ENCODE results near the gene AHDC1.
"Not testable (repeated sequence)": the region's sequence is repeated elsewhere in the genome, so short reads cannot be mapped to it uniquely, and the experiment has no call there.

The AHDC1 gene, protein sequence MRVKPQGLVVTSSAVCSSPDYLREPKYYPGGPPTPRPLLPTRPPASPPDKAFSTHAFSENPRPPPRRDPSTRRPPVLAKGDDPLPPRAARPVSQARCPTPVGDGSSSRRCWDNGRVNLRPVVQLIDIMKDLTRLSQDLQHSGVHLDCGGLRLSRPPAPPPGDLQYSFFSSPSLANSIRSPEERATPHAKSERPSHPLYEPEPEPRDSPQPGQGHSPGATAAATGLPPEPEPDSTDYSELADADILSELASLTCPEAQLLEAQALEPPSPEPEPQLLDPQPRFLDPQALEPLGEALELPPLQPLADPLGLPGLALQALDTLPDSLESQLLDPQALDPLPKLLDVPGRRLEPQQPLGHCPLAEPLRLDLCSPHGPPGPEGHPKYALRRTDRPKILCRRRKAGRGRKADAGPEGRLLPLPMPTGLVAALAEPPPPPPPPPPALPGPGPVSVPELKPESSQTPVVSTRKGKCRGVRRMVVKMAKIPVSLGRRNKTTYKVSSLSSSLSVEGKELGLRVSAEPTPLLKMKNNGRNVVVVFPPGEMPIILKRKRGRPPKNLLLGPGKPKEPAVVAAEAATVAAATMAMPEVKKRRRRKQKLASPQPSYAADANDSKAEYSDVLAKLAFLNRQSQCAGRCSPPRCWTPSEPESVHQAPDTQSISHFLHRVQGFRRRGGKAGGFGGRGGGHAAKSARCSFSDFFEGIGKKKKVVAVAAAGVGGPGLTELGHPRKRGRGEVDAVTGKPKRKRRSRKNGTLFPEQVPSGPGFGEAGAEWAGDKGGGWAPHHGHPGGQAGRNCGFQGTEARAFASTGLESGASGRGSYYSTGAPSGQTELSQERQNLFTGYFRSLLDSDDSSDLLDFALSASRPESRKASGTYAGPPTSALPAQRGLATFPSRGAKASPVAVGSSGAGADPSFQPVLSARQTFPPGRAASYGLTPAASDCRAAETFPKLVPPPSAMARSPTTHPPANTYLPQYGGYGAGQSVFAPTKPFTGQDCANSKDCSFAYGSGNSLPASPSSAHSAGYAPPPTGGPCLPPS (N-terminal part only)

GRCh38 chr1:27603681-27604578 is at the start of gene AHDC1:
AHDC1 (minus strand) TSS chr1:27604144; CDS start chr1:27552115, 52,029 bp downstream.
- FAIRE-seq = no peak

DNA sequence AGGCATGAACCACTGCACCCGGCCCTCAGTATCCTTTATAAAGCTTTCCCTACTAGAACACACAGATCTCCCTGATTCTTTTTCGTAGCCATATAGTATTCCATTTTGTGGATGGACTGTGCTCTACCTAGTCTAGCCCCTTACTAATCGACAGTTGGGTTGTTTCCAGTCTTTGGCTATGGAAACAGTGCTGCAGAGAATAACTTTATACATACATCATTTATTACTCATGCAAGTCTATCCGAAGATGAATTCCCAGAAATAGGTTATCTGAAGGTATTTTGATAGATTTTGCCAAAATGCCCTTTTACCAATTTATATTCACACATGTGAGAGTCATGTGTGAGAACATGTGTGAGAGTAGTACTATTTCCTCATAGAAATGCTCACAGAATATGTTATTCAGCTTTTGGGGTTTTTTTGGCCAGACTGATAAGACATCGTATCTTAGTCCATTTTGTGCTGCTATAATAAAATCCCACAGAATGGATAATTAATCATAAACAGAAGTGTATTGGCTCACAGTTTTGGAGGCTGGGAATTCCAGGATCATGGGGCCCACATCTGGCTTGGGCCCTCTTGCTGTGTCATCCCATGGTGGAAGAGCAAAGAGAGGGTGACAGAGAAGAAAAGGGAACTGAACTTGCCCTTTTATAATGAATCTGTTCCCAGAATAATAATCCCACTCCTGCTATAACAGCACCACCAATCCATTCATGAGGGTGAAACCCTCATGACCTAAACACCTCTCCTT is 48.3 kb upstream of the AHDC1 start:
- FAIRE-seq = no peak

DNA sequence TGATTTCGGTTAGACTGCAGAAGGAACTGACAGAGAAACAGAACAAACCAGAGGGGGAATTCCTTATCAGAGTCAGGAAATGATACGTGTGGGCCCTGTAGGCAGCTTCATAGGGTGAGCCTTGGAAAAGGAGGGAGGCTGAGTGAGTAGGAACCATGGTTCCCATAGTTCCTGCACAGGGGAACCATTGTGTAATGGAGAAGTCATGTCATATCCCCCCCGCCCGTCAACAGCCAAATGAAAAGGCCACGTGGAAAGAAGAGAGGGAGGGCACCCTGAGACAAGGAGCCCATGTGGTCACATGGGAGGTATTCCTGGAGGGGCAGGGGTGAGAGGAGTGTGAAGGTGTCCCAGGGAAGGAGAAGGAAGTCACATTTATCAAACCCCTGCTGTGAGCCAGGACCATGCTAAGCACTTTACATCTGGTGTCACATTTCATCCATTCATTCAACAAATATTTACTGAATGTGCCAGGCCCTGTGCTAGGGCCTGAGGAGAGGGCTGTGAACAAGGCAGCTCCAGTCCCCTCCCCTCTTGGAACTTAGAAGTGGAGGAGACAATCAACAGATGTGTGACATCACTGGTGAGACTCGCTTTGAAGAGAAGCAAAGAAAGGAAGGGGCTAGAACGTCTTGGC is 46.7 kb upstream of the AHDC1 start:
- FAIRE-seq = no peak

- no peak for FAIRE-seq
Measured at GRCh38 chr1:27650171-27650538, 46.2 kb upstream of the AHDC1 start.

DNA sequence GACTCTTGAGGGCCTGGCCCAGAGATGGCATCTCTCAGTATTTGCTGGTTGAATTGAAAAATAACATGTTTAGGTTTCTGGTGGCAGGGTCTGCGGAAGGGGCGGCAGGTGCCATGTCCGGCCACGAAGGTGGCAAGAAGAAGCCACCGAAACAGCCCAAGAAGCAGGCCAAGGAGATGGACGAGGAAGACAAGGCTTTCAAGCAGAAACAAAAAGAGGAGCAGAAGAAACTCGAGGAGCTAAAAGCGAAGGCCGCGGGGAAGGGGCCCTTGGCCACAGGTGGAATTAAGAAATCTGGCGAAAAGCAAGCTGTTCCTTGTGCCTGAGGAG is 45.3 kb upstream of the AHDC1 start:
- no peak for FAIRE-seq

DNA sequence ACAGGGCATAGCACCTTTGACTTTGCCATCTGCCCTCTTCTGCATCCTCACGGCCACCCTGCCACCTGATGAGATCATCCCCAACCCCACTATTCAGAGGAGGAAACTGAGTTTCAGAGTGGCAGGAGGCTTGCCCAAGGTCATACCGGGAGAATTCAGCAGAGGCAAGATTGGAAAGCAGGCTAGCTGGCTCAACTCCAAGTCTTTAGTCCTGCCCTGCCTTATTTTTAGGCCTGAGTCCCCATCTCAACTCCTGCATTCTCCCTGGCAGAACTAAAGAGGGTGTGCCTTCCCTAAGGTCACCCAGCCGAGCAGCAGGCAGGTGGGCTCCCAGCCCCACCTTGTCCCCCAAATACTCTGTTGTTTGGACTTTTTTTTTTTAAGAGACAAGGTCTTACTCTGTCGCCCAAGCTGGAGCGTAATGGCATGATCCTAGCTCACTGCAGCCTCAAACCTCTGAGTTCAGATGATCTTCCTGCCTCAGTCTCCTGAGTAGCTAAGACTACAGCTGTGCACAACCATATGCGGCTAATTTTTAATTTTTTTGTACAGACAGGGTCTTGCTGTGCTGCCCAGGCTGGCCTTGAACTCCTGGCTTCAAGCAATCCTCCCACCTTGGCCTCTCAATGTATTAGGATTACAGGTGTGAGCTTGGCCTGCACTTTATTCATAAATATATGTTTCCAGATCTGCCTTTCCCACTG is 44.8 kb upstream of the AHDC1 start:
- FAIRE-seq = no peak

DNA sequence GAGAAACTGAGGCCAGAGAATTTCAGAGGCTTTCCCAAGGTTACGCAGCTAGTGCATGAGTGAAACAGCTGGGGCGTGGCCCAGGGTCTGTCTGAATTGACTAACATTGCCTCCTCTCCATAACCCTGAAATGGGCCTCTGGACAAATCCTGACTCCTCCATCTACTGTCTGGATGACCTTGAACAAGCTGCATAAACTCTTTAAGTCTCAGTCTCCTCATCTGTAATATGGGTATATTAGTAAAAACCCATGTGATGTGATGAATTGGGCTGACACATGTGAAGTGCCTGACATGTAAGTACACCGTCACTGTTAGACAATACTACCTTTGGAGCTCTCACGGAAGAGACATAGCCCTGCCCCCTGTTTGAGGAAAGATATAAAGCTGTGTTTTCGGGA is 43.4 kb upstream of the AHDC1 start:
- no peak for FAIRE-seq

- FAIRE-seq = no peak
Measured at GRCh38 chr1:27646676-27647075, 42.7 kb upstream of the AHDC1 start.

DNA sequence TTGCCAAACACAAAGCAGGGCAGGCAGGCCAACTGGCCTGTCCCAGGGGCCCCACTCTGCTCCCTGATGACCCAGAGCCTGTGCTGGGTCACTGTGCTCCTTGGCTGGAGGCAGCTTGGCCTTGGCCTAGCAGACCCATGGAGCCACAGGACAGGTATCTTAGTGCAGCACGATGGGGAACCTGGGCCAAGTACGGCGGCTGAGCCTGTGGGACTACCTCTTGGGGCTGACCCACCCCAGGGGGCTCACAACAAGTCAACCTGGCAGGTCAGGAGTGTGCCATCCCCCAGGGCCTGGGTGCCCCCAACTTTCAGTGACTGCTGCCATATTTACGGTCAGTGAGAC is 41.1 kb upstream of the AHDC1 start:
- FAIRE-seq = no peak

DNA sequence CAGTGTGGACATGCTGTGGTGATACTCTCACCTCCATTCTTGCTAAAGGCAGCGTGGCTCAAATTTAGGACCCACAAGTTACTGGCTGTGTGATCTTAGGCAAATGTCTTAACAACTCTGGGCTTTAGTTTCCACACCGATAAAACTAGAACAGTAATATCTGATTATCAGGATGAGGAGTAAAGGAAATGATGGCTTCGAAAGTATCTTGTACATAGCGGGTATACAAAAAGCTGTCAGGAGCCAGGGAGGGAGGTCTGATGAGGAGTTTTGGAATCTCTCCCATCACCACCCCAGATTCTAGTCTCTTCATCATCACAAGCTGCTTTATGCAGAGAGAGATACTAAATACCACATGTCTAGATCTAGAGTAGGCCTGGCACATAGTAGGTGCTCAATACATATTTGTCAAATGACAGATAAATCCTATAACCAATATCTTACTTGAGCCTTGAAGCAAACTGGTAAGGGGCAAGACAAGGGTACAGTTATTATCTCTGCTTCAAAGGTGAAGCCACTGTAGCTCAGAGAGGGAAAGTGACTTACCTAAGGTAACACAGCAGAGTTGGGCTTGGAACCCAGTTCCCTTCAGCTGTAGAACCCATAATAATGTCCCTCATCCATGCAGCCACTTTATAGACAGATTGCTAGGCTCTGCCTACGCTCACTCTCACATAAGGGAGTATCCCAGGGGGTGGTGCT is 40.6 kb upstream of the AHDC1 start:
- FAIRE-seq = no peak

- FAIRE-seq = no peak
Measured at GRCh38 chr1:27643600-27644368, 39.8 kb upstream of the AHDC1 start.

DNA sequence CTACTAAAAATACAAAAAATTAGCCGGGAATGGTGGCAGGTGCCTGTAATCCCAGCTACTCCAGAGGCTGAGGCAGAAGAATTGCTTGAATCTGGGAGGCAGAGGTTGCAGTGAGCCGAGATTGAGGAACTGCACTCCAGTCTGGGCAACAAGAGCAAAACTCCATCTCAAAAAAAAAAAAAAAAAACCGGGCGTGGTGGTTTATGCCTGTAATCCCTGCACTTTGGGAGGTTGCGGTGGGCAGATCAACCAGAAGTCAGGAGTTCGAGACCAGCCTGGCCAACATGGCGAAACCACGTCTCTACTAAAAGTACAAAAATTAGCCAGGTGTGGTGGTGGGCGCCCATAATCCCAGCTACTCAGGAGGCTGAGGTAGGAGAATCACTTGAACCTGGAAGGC is 36.6 kb upstream of the AHDC1 start:
- not testable (repeated sequence) for FAIRE-seq

- FAIRE-seq = no peak
Measured at GRCh38 chr1:27638805-27639204, 34.9 kb upstream of the AHDC1 start.

DNA sequence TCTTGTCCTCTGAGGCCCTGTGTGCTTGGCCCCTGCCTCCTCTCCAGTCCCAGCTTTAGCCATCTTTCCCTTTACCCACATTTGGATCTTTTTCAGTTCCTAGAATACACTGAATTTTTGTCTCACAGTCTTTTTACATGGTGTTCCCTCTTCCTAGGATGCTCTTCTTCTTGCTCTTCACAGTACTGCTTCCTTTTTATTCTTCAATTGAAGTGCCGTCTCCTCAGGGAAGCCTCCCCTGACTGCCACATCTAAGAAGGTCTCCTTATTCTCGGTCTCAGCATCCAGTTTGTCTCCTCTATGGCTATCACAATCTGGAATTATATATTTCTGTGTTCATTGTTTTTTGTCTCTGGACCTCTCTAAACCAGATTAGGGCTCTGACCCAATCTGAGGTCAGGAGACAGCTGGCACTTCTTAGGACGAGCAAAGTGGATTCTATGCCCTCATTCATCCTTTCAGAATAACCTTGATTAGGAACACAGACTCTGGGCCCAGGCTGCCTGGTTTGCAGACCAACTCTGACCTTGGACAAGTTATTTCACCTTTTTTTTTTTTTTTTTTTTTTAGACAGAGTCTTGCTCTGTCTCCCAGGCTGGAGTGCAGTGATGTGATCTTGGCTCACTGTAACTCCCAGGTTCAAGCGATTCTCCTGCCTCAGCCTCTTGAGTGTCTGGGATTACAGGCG is 34.2 kb upstream of the AHDC1 start:
- no peak for FAIRE-seq

DNA sequence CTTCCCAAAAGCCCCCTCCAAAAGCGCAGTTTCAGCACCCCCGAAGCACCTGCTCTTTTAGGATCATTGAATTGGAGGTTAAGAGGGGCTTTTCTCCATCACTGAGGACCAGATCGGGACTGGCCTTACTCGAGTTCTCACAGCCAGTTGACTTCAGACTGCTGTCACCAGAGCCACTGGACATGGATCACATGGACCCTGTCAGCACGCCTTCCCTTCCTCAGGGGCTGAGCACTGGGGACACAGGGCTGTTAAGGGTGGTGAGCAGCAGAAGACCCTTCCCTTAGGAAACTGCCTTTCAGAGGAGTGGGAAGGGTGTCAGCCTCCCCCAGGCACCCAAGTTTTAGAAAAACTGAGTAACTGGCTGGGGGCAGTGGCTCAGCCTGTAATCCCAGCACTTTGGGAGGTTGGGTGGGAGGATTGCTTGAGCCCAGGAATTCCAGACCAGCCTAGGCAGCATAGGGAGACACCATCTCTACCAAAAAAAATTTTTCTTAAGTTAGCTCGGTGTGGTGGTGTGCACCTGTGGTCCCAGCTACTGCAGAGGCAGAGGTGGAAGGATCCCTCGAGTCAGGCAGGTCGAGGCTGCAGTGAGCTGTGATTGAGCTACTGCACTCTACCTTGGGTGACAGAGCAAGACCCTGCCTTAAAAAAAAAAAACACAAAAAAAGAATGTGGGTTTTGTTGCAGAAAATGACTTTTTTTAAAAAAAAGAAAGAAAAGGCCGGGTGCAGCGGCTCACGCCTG is 31.6 kb upstream of the AHDC1 start:
- FAIRE-seq = no peak

- no peak for FAIRE-seq
Measured at GRCh38 chr1:27634985-27635367, 31.0 kb upstream of the AHDC1 start, which contains the start of gene FGR. FGR (minus strand) TSS chr1:27635185; CDS start chr1:27623916, 11,269 bp downstream.

- no peak for FAIRE-seq
Measured at GRCh38 chr1:27634177-27634984, 30.4 kb upstream of the AHDC1 start.

All from colon (tissue), 2 donors.